IPS-15b (cell line): ENCODE results near the gene TRAF5.

ENCODE experiments used
- H3K27me3 ChIP-seq: one replicate; pipeline ENCODE4 v1.6.1; 2013; ENCODE audit warnings: low read length; ENCODE audit not compliant: control insufficient read depth, insufficient read depth
- H3K36me3 ChIP-seq: one replicate; pipeline ENCODE4 v1.6.1; 2013; ENCODE audit warnings: low read length; ENCODE audit not compliant: control insufficient read depth, insufficient read depth
- H3K4me1 ChIP-seq: one replicate; pipeline ENCODE4 v1.6.1; 2013; ENCODE audit warnings: mild to moderate bottlenecking, low read length; ENCODE audit not compliant: control insufficient read depth, insufficient read depth
- H3K4me3 ChIP-seq: one replicate; pipeline ENCODE4 v1.5.1; 2013; ENCODE audit warnings: low read depth, low read length
- H3K9ac ChIP-seq: one replicate; pipeline ENCODE4 v1.6.1; 2013; ENCODE audit warnings: low read depth, mild to moderate bottlenecking, low read length
- H3K9me3 ChIP-seq: one replicate; pipeline ENCODE4 v1.6.1; 2013; ENCODE audit warnings: mild to moderate bottlenecking, low read length; ENCODE audit not compliant: control insufficient read depth, insufficient read depth

Gene TRAF5

DNA sequence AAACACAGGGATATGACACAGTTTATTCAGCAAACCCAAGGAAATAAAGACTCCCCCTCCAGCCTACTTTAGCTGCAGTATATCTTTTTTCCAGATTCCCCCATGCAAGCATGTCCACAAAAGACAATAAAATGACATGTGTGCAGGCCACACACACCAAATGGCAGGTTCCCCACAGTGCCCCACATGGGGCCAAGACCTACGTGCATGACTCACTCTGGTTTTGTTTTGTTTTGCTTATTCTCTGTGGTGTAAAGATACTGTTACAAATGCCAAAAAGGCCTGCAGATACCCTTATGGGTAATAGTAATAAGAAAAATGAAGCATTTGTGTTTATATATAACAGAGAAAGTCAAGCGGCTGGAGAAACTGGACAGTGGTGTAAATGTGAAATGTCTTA, 93.8 kb downstream of the TRAF5 start:
- peaks cover 7% of the 10 kb centered on the region for H3K27me3 ChIP-seq
- no peaks in the 10 kb centered on the region for H3K36me3 ChIP-seq
- H3K4me3 ChIP-seq, result no peak overlapping the region
- peaks cover 9% of the 10 kb centered on the region for H3K4me1 ChIP-seq
- no peaks in the 10 kb centered on the region for H3K9me3 ChIP-seq
- no peak overlapping the region for H3K9ac ChIP-seq

DNA sequence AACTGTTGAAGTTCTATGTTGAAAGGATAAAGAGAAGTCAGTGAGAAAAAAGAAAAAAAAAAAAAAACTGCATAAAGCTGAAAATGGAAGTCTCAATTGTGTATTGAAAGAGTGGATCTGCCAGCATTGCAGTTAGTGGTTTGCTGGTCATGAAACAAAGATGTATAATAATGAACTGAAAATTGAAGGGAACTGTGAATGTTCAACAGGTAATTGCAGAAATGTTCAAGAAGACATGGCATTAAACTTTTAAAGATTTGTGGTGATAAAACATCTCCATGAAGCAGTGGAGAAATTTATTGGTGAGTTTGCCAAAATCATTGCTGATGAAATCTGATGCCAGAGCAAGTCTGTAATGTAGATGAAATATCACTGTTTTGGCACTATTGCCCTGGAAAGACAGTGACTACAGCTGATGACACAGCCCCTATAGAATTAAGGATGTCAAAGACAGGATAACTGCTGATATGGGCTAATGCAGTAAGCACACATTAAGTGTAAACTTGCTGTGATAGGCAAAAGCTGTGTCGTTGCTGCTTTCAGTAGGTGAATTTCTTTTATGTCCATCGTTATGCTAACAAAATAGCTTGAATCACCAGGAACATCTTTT, 94.3 kb downstream of the TRAF5 start:
- peaks cover 7% of the 10 kb centered on the region for H3K27me3 ChIP-seq
- no peak overlapping the region for H3K9ac ChIP-seq
- H3K4me3 ChIP-seq, result no peak overlapping the region
- H3K9me3 ChIP-seq, result no peaks in the 10 kb centered on the region
- no peaks in the 10 kb centered on the region for H3K36me3 ChIP-seq
- H3K4me1 ChIP-seq, result peaks cover 9% of the 10 kb centered on the region

DNA sequence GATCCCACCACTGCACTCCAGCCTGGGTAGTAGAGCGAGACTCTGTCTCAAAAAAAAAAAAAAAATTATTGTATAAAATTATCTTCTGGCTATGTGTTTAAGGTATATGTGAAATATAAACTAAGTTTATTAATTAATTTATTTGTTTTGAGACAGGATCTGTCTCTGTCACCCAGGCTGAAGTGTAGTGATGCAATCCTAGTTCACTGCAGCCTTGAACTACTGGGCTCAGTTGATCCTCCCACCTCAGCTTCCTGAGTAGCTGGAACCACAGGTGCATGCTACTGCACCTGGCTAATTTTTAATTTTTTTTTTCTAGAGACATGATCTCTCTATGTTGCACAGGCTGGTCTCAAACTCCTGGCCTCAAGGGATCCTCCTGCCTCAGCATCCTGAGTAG, 97.4 kb downstream of the TRAF5 start:
- H3K4me3 ChIP-seq, result no peak overlapping the region
- no peaks in the 10 kb centered on the region for H3K9me3 ChIP-seq
- H3K36me3 ChIP-seq, result no peaks in the 10 kb centered on the region
- H3K9ac ChIP-seq, result no peak overlapping the region
- H3K27me3 ChIP-seq, result no peaks in the 10 kb centered on the region
- H3K4me1 ChIP-seq, result peaks cover 6% of the 10 kb centered on the region
